ENCODE measurements around the gene MPP2.
"Not testable (repeated sequence)": the region's sequence is repeated elsewhere in the genome, so short reads cannot be mapped to it uniquely, and the experiment has no call there.

MPP2 gene

DNA sequence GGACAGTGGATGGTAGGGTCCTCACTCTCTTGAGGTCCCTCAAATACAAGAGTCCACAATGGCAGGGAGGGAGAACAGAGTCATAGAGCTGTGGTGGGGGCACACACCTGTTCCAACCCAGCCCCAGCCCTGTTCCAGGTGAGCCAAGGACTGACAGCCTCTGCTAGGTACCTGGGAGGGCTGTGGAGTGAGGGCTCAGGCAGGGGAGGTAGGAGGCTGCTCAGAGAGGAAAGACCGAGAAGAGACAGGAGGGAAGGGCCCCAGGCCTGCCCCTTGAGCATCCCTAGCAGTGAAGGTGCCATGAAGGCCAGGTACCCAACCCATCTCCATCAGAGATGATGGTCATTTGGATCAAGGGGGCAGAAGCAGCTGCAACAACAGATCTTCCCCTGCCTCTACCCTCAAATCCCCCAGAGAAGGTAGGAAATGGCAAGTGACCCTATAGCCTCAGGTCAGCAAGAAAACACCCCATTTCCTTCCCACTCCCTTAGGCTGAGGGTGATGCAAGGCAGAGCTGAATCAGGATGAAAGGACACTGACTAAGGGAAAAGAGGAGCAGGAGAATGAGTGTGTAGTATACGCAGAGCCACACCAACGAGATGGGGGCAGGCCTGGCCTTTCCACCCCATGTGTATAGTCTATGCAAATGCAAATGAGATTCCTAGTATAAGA, 31.7 kb downstream of the MPP2 start:
- no peak for DNase-seq (ENCODE audit: low read depth)
- TF ChIP-seq, protein P1, sequence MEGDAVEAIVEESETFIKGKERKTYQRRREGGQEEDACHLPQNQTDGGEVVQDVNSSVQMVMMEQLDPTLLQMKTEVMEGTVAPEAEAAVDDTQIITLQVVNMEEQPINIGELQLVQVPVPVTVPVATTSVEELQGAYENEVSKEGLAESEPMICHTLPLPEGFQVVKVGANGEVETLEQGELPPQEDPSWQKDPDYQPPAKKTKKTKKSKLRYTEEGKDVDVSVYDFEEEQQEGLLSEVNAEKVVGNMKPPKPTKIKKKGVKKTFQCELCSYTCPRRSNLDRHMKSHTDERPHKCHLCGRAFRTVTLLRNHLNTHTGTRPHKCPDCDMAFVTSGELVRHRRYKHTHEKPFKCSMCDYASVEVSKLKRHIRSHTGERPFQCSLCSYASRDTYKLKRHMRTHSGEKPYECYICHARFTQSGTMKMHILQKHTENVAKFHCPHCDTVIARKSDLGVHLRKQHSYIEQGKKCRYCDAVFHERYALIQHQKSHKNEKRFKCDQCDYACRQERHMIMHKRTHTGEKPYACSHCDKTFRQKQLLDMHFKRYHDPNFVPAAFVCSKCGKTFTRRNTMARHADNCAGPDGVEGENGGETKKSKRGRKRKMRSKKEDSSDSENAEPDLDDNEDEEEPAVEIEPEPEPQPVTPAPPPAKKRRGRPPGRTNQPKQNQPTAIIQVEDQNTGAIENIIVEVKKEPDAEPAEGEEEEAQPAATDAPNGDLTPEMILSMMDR (IDR thresholded peaks at IDR 0.05; ENCODE audit: low read length, missing control alignments) = no peak
- no peak overlapping the region for H3K4me3 ChIP-seq (replicated peaks; ENCODE audit: low read depth, low read length)

DNA sequence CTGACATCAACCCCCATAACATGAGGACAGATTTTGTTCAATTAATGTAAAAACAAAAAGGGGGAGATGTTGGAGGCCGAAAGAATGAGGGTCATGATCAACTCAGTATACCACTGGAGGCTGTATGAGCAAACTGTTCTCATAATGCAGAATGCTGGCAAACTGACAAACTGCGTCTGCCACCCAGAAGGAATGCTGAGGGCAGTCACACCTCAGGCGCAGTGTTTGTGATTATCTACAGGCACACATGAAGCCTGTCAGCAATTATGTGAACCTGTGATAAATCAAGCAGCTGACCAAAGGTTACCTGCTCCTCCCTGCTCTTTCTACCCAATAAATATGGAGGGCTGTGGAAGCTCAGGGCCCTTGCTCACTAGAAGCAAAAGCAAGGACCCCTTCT, 33.0 kb downstream of the MPP2 start:
- H3K4me3 ChIP-seq (replicated peaks; ENCODE audit: low read depth, low read length) = no peak overlapping the region
- TF ChIP-seq, protein P1 (IDR thresholded peaks at IDR 0.05; ENCODE audit: low read length, missing control alignments) = no peak
- DNase-seq (ENCODE audit: low read depth) = no peak

GRCh38 chr17:43873815-43874214, 33.5 kb downstream of the MPP2 start:
- no peak for DNase-seq (ENCODE audit: low read depth)
- TF ChIP-seq, protein P1 (IDR thresholded peaks at IDR 0.05; ENCODE audit: low read length, missing control alignments) = no peak

DNA sequence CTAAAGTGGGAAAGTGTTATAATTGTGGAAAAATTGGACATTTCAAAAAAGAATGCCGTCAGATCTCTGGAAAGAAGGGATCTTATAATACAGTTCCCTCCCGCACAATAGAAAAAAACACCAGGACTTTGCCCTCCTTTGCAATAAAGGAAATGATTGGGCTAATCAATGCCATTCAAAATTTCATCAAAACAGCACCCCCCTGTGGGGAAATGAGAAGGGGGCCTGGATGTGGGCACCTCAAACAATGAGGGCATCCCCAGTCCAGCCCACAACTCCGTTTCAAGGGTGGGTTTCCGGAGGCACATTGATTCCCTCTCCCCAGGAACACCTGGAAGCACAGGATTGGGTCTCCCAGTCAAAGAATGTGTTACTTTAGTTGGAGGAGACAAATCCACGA, 34.2 kb downstream of the MPP2 start:
- TF ChIP-seq, protein P1 (IDR thresholded peaks at IDR 0.05; ENCODE audit: low read length, missing control alignments) = no peak
- no peak overlapping the region for H3K4me3 ChIP-seq (replicated peaks; ENCODE audit: low read depth, low read length)
- no peak for DNase-seq (ENCODE audit: low read depth)

More at GRCh38 chr17:43873815-43874214, 33.5 kb downstream of the MPP2 start:
- H3K4me3 ChIP-seq (replicated peaks; ENCODE audit: low read depth, low read length) = no peak overlapping the region

- DNase-seq (ENCODE audit: low read depth) = no peak
- TF ChIP-seq, protein P1 (IDR thresholded peaks at IDR 0.05; ENCODE audit: low read length, missing control alignments) = no peak
- no peak overlapping the region for H3K4me3 ChIP-seq (replicated peaks; ENCODE audit: low read depth, low read length)
Observed at GRCh38 chr17:43871946-43872690, 35.2 kb downstream of the MPP2 start.

DNA sequence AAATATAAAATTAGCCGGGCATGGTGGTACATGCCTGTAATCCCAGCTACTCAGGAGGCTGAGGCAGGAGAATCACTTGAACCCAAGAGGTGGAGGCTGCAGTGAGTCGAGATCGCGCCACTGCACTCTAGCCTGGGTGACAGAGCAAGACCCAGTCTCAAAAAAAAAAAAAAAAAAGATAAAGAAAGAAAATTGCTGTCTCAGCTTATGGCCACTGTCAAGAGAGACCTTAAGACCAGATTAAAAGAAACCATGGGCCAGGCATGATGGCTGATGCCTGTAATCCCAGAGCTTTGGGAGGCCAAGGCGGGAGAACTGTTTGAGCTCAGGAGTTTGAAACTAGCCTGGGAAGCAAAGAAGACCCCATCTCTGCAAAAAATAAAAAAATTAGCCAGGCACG, 38.3 kb downstream of the MPP2 start:
- not testable (repeated sequence) for H3K4me3 ChIP-seq (replicated peaks; ENCODE audit: low read depth, low read length); DNase-seq (ENCODE audit: low read depth)

DNA sequence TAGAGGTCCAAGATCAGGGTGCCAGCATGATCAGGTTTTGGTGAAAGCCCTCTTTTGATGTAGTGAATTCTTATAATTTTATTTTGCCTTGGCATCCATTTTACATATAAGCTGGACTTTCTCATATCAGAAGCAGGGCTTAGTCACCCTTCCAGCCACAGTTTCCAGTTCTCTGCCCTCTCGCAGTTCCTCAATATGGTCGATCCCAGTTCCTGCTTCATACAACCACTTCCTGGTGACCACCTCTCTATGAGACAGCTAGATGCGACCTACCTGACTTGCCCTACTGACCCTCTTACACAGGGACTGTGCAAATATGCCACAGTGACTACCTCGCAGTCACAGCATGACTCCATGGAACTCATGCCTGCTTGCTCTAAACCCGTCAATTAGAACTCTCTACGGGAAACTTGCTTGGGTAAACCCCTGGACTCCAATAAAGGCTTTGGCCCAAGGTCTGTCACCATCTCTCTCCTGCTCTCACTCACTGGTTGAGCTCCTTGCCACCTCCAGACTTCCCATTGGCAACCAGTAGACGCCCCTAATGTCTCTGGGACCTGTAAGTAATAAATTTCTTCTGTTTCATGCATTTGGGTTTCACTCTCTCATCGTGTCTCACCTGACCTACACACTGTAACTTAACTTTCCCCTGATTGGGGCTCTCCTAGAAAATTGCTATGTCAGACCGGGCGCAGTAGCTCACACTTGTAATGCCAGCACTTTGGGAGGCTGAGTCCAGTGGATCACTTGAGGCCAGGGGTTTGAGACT, 38.9 kb downstream of the MPP2 start:
- TF ChIP-seq, protein P1 (IDR thresholded peaks at IDR 0.05; ENCODE audit: low read length, missing control alignments) = no peak
- DNase-seq (ENCODE audit: low read depth) = no peak
- H3K4me3 ChIP-seq (replicated peaks; ENCODE audit: low read depth, low read length) = no peak overlapping the region

Measured in fibroblast of pulmonary artery (primary cell).